OCI-LY1 (cell line): Measurements from ENCODE around the gene CELSR2.

Experiments
- H2AFZ ChIP-seq: fragments of 200-600 bp; sonication (generic), shearing (Covaris generic); 2 replicates; pipeline ENCODE4 v1.6.0; 2014; ENCODE audit warnings: antibody characterized with exemption, mild to moderate bottlenecking, low read length
- H3F3A ChIP-seq: fragments of 200-600 bp; sonication (generic), shearing (Covaris generic); 2 replicates; pipeline ENCODE4 v1.6.0; 2014; ENCODE audit warnings: mild to moderate bottlenecking, antibody characterized with exemption, low read length, moderate library complexity; ENCODE audit not compliant: insufficient read depth
- H3K27ac ChIP-seq: fragments of 200-600 bp; sonication (generic); 2 replicates; pipeline ENCODE4 v1.5.1; 2014; ENCODE audit warnings: low read length, mixed run types, mild to moderate bottlenecking, low read depth; ENCODE audit not compliant: poor library complexity, severe bottlenecking
- H3K27me3 ChIP-seq: fragments of 200-600 bp; sonication (generic); 2 replicates; pipeline ENCODE4 v1.6.0; 2014; ENCODE audit warnings: antibody characterized with exemption, mild to moderate bottlenecking, low read length, moderate library complexity; ENCODE audit not compliant: insufficient read depth
- H3K36me3 ChIP-seq: fragments of 200-600 bp; sonication (generic); 2 replicates; pipeline ENCODE4 v1.6.1; 2014; ENCODE audit warnings: mild to moderate bottlenecking, antibody characterized with exemption, low read length, moderate library complexity, mixed read lengths; ENCODE audit not compliant: insufficient read depth
- H3K4me1 ChIP-seq: fragments of 200-600 bp; sonication (generic); 2 replicates; pipeline ENCODE4 v1.5.1; 2014; ENCODE audit warnings: mild to moderate bottlenecking, low read length, moderate library complexity; ENCODE audit not compliant: insufficient read depth, severe bottlenecking
- H3K4me2 ChIP-seq: fragments of 200-600 bp; sonication (generic), shearing (Covaris generic); 2 replicates; pipeline ENCODE4 v1.6.1; 2014; ENCODE audit warnings: low read length
- H3K4me3 ChIP-seq: fragments of 200-600 bp; sonication (generic); 2 replicates; pipeline ENCODE4 v1.5.1; 2014; ENCODE audit warnings: low read length, low read depth, mild to moderate bottlenecking, mixed read lengths; ENCODE audit not compliant: poor library complexity, severe bottlenecking
- H3K79me2 ChIP-seq: fragments of 200-600 bp; shearing (Covaris generic); 2 replicates; pipeline ENCODE4 v1.6.1; 2016; ENCODE audit warnings: mixed run types, low read length, mixed read lengths; ENCODE audit not compliant: insufficient read depth
- H3K9ac ChIP-seq: fragments of 200-600 bp; sonication (generic), shearing (Covaris generic); 2 replicates; pipeline ENCODE4 v1.6.1; 2014; ENCODE audit warnings: mild to moderate bottlenecking, low read length, mixed read lengths
- H3K9me2 ChIP-seq: fragments of 200-600 bp; sonication (generic), shearing (Covaris generic); 2 replicates; pipeline ENCODE4 v1.6.1; 2014; ENCODE audit warnings: low read depth, mild to moderate bottlenecking, low read length, mixed read lengths
- H3K9me3 ChIP-seq: fragments of 200-600 bp; shearing (Covaris generic); 2 replicates; pipeline ENCODE4 v1.6.1; 2014; ENCODE audit warnings: low read length, mixed read lengths
- H4K20me1 ChIP-seq: fragments of 200-600 bp; sonication (generic), shearing (Covaris generic); 2 replicates; pipeline ENCODE4 v1.6.0; 2016; ENCODE audit warnings: mild to moderate bottlenecking, low read length; ENCODE audit not compliant: insufficient read depth
- CTCF ChIP-seq: fragments of 200-600 bp; sonication (generic), shearing (Covaris generic); IDR thresholded peaks from 2 replicates; pipeline ENCODE4 v1.5.1; 2017; ENCODE audit warnings: mild to moderate bottlenecking, antibody characterized with exemption, low read length, moderate library complexity, mixed read lengths
- EZH2 ChIP-seq: fragments of 200-600 bp; sonication (generic), shearing (Covaris generic); IDR thresholded peaks from 2 replicates; pipeline ENCODE4 v1.8.0; 2017; ENCODE audit warnings: borderline replicate concordance, mixed run types, mild to moderate bottlenecking, antibody characterized with exemption, low read length, moderate library complexity, mixed read lengths

CELSR2 gene

DNA sequence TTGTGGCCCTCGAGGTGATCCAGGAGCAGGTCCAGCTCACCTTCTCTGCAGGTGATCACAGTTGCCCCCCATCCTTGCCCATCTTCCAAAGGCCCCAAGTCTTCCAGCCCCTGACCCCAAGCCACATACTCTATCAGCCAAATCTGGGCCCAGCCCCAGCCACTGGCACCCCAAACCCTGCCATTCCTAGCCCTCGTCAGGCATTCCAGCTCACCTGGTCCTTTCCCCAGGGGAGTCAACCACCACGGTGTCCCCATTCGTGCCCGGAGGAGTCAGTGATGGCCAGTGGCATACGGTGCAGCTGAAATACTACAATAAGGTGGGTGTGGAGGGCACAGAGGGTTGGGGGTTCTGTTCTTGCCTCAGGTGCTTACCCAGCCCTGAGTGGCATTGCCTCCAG lies 12.2 kb downstream of the CELSR2 start:
- Histone ChIP-seq H3K4me1 (no peaks in the 10 kb centered on the region), H3K4me2 (no peak overlapping the region), H3K4me3 (no peak overlapping the region), H3K36me3 (no peaks in the 10 kb centered on the region), H3K27ac (no peak overlapping the region), H2AFZ (no peak overlapping the region), H4K20me1 (no peaks in the 10 kb centered on the region), H3K9me3 (no peaks in the 10 kb centered on the region), H3K9ac (no peak overlapping the region), H3K9me2 (no peaks in the 10 kb centered on the region), H3K27me3 (no peaks in the 10 kb centered on the region), H3K79me2 (no peaks in the 10 kb centered on the region), H3F3A (no peaks in the 10 kb centered on the region)
- TF ChIP-seq CTCF (no peak), EZH2 (no peak)

DNA sequence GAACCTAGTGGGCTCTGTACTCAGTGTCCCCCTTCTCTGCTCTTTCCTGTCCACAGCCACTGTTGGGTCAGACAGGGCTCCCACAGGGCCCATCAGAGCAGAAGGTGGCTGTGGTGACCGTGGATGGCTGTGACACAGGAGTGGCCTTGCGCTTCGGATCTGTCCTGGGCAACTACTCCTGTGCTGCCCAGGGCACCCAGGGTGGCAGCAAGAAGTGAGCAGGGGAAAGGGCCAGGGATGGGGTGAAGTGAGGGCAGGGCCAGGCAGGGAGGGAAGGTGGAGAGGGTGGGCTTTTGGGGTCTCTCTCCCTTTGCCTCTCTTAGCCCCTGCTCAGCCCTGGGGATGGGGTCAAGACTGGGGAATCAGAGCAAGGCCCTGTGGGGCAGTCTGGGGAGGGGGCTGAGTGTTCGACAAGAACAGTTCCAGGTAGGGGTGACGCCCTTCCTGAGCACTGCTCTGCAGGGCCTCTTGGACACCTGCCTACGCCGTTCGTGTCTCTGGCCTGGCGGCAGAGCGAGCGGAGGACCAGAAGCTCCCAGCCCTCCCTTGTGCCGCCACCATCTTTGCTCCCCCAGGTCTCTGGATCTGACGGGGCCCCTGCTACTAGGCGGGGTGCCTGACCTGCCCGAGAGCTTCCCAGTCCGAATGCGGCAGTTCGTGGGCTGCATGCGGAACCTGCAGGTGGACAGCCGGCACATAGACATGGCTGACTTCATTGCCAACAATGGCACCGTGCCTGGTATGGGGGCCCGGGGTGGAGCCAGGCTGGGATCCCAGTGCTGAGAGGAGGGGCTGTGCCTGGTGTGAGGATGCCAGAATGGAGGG lies 13.1 kb downstream of the CELSR2 start:
- no peaks in the 10 kb centered on the region for H3K79me2 ChIP-seq
- no peak overlapping the region for H3K4me3 ChIP-seq
- no peaks in the 10 kb centered on the region for H3K9me3 ChIP-seq
- no peak overlapping the region for H3K9ac ChIP-seq
- H4K20me1 ChIP-seq, result no peaks in the 10 kb centered on the region
- H2AFZ ChIP-seq, result no peak overlapping the region
- H3K27me3 ChIP-seq, result no peaks in the 10 kb centered on the region
- no peaks in the 10 kb centered on the region for H3K36me3 ChIP-seq
- H3F3A ChIP-seq, result no peaks in the 10 kb centered on the region
- no peak overlapping the region for H3K4me2 ChIP-seq
- no peaks in the 10 kb centered on the region for H3K4me1 ChIP-seq
- no peak for TF ChIP-seq EZH2
- no peaks in the 10 kb centered on the region for H3K9me2 ChIP-seq
- no peak overlapping the region for H3K27ac ChIP-seq

DNA sequence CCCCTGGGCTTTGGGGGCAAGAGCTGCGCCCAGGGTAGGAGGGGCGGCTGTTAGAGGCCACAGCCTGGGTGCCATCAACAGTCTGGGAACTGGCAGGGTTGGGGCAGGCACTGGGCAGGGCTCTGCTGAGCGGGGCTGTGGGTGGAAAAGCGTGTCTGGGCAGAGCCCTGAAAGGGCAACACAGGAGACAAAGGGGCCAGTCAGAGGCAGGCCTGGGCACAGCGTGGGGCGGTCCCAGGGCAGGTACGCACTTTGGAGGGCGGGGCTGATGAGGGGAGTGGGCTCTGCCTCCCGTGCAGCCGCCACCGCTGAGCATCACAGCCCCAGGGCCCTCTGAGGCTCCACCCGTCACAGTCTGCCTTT lies 13.9 kb downstream of the CELSR2 start:
- Histone ChIP-seq H3K79me2 (no peaks in the 10 kb centered on the region), H3K36me3 (no peaks in the 10 kb centered on the region), H3K9me2 (no peaks in the 10 kb centered on the region), H4K20me1 (no peaks in the 10 kb centered on the region), H3K9ac (no peak overlapping the region), H3K27ac (no peak overlapping the region), H3K4me3 (no peak overlapping the region), H3K4me2 (peak overlapping the region; percentile 31; the same call in 1 of the 2 replicates), H3K27me3 (no peaks in the 10 kb centered on the region), H3F3A (no peaks in the 10 kb centered on the region), H3K4me1 (no peaks in the 10 kb centered on the region), H2AFZ (no peak overlapping the region), H3K9me3 (no peaks in the 10 kb centered on the region)
- TF ChIP-seq CTCF (no peak), EZH2 (no peak)
